Right lobe of liver (tissue), 4 donors: ENCODE results near the gene NMNAT2.

Experiments
- POLR2A ChIP-seq: fragments of 450-650 bp; IDR thresholded peaks from one replicate; pipeline ENCODE4 v1.6.1; 2017; ENCODE audit warnings: antibody characterized with exemption, mild to moderate bottlenecking
- TF ChIP-seq, protein P1 (sequence below), 4 donors: fragments of 200-600 bp in 3 of 4; fragments of 450-650 bp in 1 of 4; IDR thresholded peaks; one replicate each; pipeline versions ENCODE4 v1.5.1 to v1.8.0; 2016 to 2022; ENCODE audit warnings: antibody characterized with exemption in 4 of 4, mild to moderate bottlenecking in 2 of 4
- donor health status: DM: no; HTN: no; CAD: no.
- donor health status: DM: no; HTN: no; CAD: no.
- donor health status: DM: no; HTN: yes; CAD: no.

DNA sequence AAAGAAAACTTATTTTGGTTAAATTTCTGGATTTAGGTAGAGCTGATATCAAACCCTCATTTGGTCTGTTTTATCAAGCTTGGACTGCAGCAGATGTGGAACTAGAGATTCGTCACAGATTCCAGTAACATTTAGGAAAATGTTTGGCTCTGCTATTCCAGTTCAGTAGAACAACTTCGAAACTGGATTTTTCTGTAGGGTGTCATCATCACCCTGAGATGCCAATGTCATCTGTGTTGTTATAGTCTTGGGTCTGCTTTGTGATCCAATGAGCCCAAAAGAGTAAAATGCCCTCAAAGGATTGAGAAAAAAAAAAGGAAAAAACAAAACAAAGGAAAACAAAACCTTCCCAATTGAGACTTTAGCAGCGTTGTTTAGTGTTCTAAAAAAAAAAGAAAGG is 176.7 kb downstream of the NMNAT2 start:
- TF ChIP-seq, protein P1, sequence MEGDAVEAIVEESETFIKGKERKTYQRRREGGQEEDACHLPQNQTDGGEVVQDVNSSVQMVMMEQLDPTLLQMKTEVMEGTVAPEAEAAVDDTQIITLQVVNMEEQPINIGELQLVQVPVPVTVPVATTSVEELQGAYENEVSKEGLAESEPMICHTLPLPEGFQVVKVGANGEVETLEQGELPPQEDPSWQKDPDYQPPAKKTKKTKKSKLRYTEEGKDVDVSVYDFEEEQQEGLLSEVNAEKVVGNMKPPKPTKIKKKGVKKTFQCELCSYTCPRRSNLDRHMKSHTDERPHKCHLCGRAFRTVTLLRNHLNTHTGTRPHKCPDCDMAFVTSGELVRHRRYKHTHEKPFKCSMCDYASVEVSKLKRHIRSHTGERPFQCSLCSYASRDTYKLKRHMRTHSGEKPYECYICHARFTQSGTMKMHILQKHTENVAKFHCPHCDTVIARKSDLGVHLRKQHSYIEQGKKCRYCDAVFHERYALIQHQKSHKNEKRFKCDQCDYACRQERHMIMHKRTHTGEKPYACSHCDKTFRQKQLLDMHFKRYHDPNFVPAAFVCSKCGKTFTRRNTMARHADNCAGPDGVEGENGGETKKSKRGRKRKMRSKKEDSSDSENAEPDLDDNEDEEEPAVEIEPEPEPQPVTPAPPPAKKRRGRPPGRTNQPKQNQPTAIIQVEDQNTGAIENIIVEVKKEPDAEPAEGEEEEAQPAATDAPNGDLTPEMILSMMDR (IDR thresholded peaks at IDR 0.05) = no peak
- no peak for TF ChIP-seq POLR2A
